GM23248 (cell line): Measurements from ENCODE around the gene DIP2C. TPM values are rescaled to one million over a fixed set of nuclear protein-coding genes. Genes with fewer than 3 reads are reported as not detected.

Experiments
- DNase-seq: peaks from one replicate; pipeline ENCODE4 v3.0.0-alpha.2; 2015
- H2AFZ ChIP-seq: fragments of 200-600 bp; sonication (generic); 2 replicates; pipeline ENCODE4 v1.6.1; 2016; ENCODE audit warnings: antibody characterized with exemption
- H3F3A ChIP-seq: fragments of 200-600 bp; sonication (generic); 2 replicates; pipeline ENCODE4 v1.6.1; 2016; ENCODE audit warnings: mild to moderate bottlenecking, antibody characterized with exemption, mixed run types; ENCODE audit not compliant: insufficient read depth
- H3K27ac ChIP-seq: fragments of 200-600 bp; sonication (generic); 2 replicates; pipeline ENCODE4 v1.5.1; 2016; ENCODE audit warnings: mild to moderate bottlenecking
- H3K27me3 ChIP-seq: fragments of 200-600 bp; sonication (generic); replicated peaks from 2 replicates; pipeline ENCODE4 v1.6.1; 2016; ENCODE audit warnings: mild to moderate bottlenecking; ENCODE audit not compliant: insufficient read depth
- H3K36me3 ChIP-seq: fragments of 200-600 bp; sonication (generic); 2 replicates; pipeline ENCODE4 v1.6.1; 2016; ENCODE audit warnings: low read depth, mild to moderate bottlenecking
- H3K4me1 ChIP-seq: fragments of 200-600 bp; sonication (generic); 2 replicates; pipeline ENCODE4 v1.6.1; 2016; ENCODE audit warnings: mild to moderate bottlenecking; ENCODE audit not compliant: insufficient read depth
- H3K4me2 ChIP-seq: fragments of 200-600 bp; sonication (generic); one replicate; pipeline ENCODE4 v1.6.1; 2016; ENCODE audit warnings: mild to moderate bottlenecking; ENCODE audit not compliant: unreplicated experiment
- H3K4me3 ChIP-seq: fragments of 200-600 bp; sonication (generic); 2 replicates; pipeline ENCODE4 v1.5.1; 2016; ENCODE audit warnings: mild to moderate bottlenecking
- H3K79me2 ChIP-seq: fragments of 200-600 bp; sonication (generic); 2 replicates; pipeline ENCODE4 v1.6.1; 2016; ENCODE audit warnings: mild to moderate bottlenecking; ENCODE audit not compliant: insufficient read depth
- H3K9ac ChIP-seq: fragments of 200-600 bp; sonication (generic); 2 replicates; pipeline ENCODE4 v1.6.1; 2016; ENCODE audit warnings: mild to moderate bottlenecking
- H3K9me2 ChIP-seq: fragments of 200-600 bp; sonication (generic); 2 replicates; pipeline ENCODE4 v1.6.1; 2016; ENCODE audit warnings: mixed run types, mild to moderate bottlenecking, moderate library complexity; ENCODE audit not compliant: insufficient read depth
- H3K9me3 ChIP-seq: fragments of 200-600 bp; sonication (generic); one replicate; pipeline ENCODE4 v1.6.1; 2017; ENCODE audit warnings: low read depth
- H4K20me1 ChIP-seq: fragments of 200-600 bp; sonication (generic); 2 replicates; pipeline ENCODE4 v1.6.0; 2016; ENCODE audit not compliant: insufficient read depth
- EZH2 ChIP-seq: fragments of 200-600 bp; sonication (generic); IDR thresholded peaks from 2 replicates; pipeline ENCODE4 v1.6.1; 2018; ENCODE audit warnings: antibody characterized with exemption, mild to moderate bottlenecking; ENCODE audit not compliant: insufficient read depth, poor library complexity, severe bottlenecking
- EZH2phosphoT487 ChIP-seq: fragments of 200-600 bp; sonication (generic); IDR thresholded peaks from 2 replicates; pipeline ENCODE4 v1.6.1; 2018; ENCODE audit warnings: antibody characterized with exemption, moderate library complexity, mild to moderate bottlenecking, low read depth; ENCODE audit not compliant: insufficient read depth
- WGBS, 2 experiments: methylation state at CpG; one replicate each; pipeline ENCODE4 v1.1.6; 2015 to 2017; ENCODE audit warnings: low lambda C conversion rate in 2 of 2, low coverage in 1 of 2; ENCODE audit errors: missing lambda C conversion rate in 2 of 2; 5-methylcytosine and 5-hydroxymethylcytosine counted together
- in situ Hi-C: fragments of 300-500 bp; cut with MboI; formaldehyde crosslinking; loops from 2 replicates; pipeline ENCODE4 v1.15.0; 2020
- polyA plus RNA-seq: library from polyadenylated mRNA; unstranded; fragments of >200 nt; fragmentation: Nextera tagmentation; extraction: Ambion mirVana; gene quantifications from 2 replicates; pipeline ENCODE4 v1.2.1, GENCODE V29; 2016
- total RNA-seq: library from RNA; depleted of rRNA; stranded (reverse); fragments of >200 nt; shearing (Covaris generic); gene quantifications from 2 replicates; pipeline ENCODE4 v1.2.3, GENCODE V29; 2014

DIP2C gene
- total and polyA plus RNA-seq, 2 experiments from 2014 or later = 12.0 to 13.1 TPM

GRCh38 chr10:232061-232460, 457.4 kb downstream of the DIP2C start:
- in situ Hi-C loops = no loop called here
- 100% methylated on average over 3 of the region's 3 CpGs for WGBS, 2 experiments
- Histone ChIP-seq H4K20me1 (no peaks in the 10 kb centered on the region), H3K9me2 (no peaks in the 10 kb centered on the region), H3K4me1 (peaks cover 12% of the 10 kb centered on the region), H3K27me3 (no peaks in the 10 kb centered on the region), H3K36me3 (no peaks in the 10 kb centered on the region), H3K9me3 (no peaks in the 10 kb centered on the region), H3K4me2 (no peak overlapping the region), H2AFZ (no peak overlapping the region), H3K9ac (no peak overlapping the region), H3K27ac (no peak overlapping the region), H3F3A (peaks cover 10% of the 10 kb centered on the region; the same call in 1 of the 2 replicates), H3K4me3 (no peak overlapping the region), H3K79me2 (peaks cover 16% of the 10 kb centered on the region)
- TF ChIP-seq EZH2 = no peak
- TF ChIP-seq EZH2phosphoT487 = no peak
- DNase-seq = no peak

- Histone ChIP-seq H3K27ac (no peak overlapping the region), H3K27me3 (no peaks in the 10 kb centered on the region), H4K20me1 (no peaks in the 10 kb centered on the region), H2AFZ (no peak overlapping the region), H3K9me3 (no peaks in the 10 kb centered on the region), H3K9me2 (no peaks in the 10 kb centered on the region), H3K4me1 (peaks cover 15% of the 10 kb centered on the region), H3K4me2 (no peak overlapping the region), H3K79me2 (peaks cover 16% of the 10 kb centered on the region), H3F3A (peaks cover 18% of the 10 kb centered on the region; the same call in 1 of the 2 replicates), H3K36me3 (no peaks in the 10 kb centered on the region), H3K9ac (no peak overlapping the region), H3K4me3 (no peak overlapping the region)
- TF ChIP-seq EZH2 (no peak), EZH2phosphoT487 (no peak)
- DNase-seq = peak; percentile 22
- in situ Hi-C loops = no loop called here
- 92 to 93% methylated on average over 9 of the region's 9 CpGs for WGBS, 2 experiments
Observed at GRCh38 chr10:230758-231157, 458.7 kb downstream of the DIP2C start.

- H3K79me2 ChIP-seq = peaks cover 25% of the 10 kb centered on the region
- in situ Hi-C loops = no loop called here
- no peak overlapping the region for H3K4me3 ChIP-seq
- no peaks in the 10 kb centered on the region for H3K36me3 ChIP-seq
- no peak for DNase-seq
- WGBS, 2 experiments = 83 to 88% methylated on average over 6 of the region's 6 CpGs
- peaks cover 14% of the 10 kb centered on the region for H3K4me1 ChIP-seq
- no peaks in the 10 kb centered on the region for H3K9me3 ChIP-seq
- no peaks in the 10 kb centered on the region for H3K27me3 ChIP-seq
- H3F3A ChIP-seq = peaks cover 16% of the 10 kb centered on the region; the same call in 1 of the 2 replicates
- TF ChIP-seq EZH2phosphoT487 = no peak
- no peak for TF ChIP-seq EZH2
- no peak overlapping the region for H3K27ac ChIP-seq
- no peak overlapping the region for H3K4me2 ChIP-seq
- H3K9me2 ChIP-seq = no peaks in the 10 kb centered on the region
- no peak overlapping the region for H3K9ac ChIP-seq
- no peaks in the 10 kb centered on the region for H4K20me1 ChIP-seq
- H2AFZ ChIP-seq = no peak overlapping the region
Observed at GRCh38 chr10:228366-228765, 461.1 kb downstream of the DIP2C start.

- Histone ChIP-seq H3K36me3 (no peaks in the 10 kb centered on the region), H4K20me1 (no peaks in the 10 kb centered on the region), H3K9ac (no peak overlapping the region), H3F3A (peaks cover 16% of the 10 kb centered on the region; the same call in 1 of the 2 replicates), H3K9me3 (no peaks in the 10 kb centered on the region), H2AFZ (no peak overlapping the region), H3K4me1 (peaks cover 14% of the 10 kb centered on the region), H3K27ac (peak overlapping the region; percentile 54), H3K9me2 (no peaks in the 10 kb centered on the region), H3K4me3 (no peak overlapping the region), H3K4me2 (peak overlapping the region; percentile 39), H3K27me3 (no peaks in the 10 kb centered on the region), H3K79me2 (peaks cover 35% of the 10 kb centered on the region)
- peak; percentile 84 for DNase-seq
- TF ChIP-seq EZH2 (no peak), EZH2phosphoT487 (no peak)
- in situ Hi-C loops = no loop called here
- 2 to 5% methylated on average over 2 of the region's 2 CpGs for WGBS, 2 experiments
Observed at GRCh38 chr10:227014-227413, 462.5 kb downstream of the DIP2C start.

GRCh38 chr10:226018-226417, 463.4 kb downstream of the DIP2C start:
- in situ Hi-C loops = no loop called here
- TF ChIP-seq EZH2 (no peak), EZH2phosphoT487 (no peak)
- H3K79me2 ChIP-seq = peaks cover 35% of the 10 kb centered on the region
- no peak overlapping the region for H2AFZ ChIP-seq
- no peak overlapping the region for H3K9ac ChIP-seq
- H3K4me3 ChIP-seq = no peak overlapping the region
- peaks cover 14% of the 10 kb centered on the region for H3K4me1 ChIP-seq
- H3K27me3 ChIP-seq = no peaks in the 10 kb centered on the region
- WGBS, 2 experiments = 92 to 95% methylated on average over 2 of the region's 2 CpGs
- no peak overlapping the region for H3K27ac ChIP-seq
- H3K4me2 ChIP-seq = no peak overlapping the region
- H3F3A ChIP-seq = peaks cover 16% of the 10 kb centered on the region; the same call in 1 of the 2 replicates
- no peak for DNase-seq
- H4K20me1 ChIP-seq = no peaks in the 10 kb centered on the region
- H3K9me3 ChIP-seq = no peaks in the 10 kb centered on the region
- H3K9me2 ChIP-seq = no peaks in the 10 kb centered on the region
- H3K36me3 ChIP-seq = no peaks in the 10 kb centered on the region
